ENCODE data around the gene EID3. TPM values are rescaled to one million over a fixed set of nuclear protein-coding genes. Genes with fewer than 3 reads are reported as not detected.

The EID3 gene
- total and polyA plus RNA-seq, 4 experiments from 2014 or later, result 9.4 to 15.6 (median 11.3) TPM

DNA sequence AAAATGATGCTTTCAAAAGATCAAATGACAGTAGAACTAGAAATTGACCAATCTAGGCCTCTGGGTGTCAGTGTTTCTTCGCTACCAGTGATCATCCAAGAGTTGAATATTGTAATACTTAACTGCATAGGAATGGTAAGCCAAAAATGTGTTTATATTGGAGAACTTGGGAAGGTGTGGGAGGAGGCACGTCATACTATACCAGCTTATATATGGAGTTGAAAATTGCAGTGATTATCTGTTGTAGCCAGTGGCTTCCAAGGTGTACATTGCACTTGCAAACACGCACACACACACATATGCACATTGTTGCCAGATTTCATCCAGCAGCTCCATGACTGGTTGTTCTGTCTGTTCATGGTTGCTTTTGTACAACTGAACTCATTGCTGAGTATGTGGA lies 36.1 kb downstream of the EID3 start:
- ChIA-PET POLR2A (ENCODE audit: partially characterized antibody) (interaction anchor here (0.9 kb wide), 1 partner anchor 122 kb away, joined by 3 read pairs; no protein-coding TSS in a partner anchor), CTCF (ENCODE audit: partially characterized antibody) (interaction anchor here (1.0 to 1.5 kb wide), 3 partner anchors 8 to 712 kb away, joined by 3 to 6 read pairs (median 4); no protein-coding TSS in a partner anchor)
- Mint-ChIP-seq H3K27me3 (no peaks in the 10 kb centered on the region), H3K9me3 (no peaks in the 10 kb centered on the region), H3K27ac (peak overlapping the region in 1 of 7 donors; percentile 23), H3K36me3 (peaks cover 44 to 65% of the 10 kb centered on the region in 2 donors), H3K4me3 (no peak overlapping the region), H3K4me1 (peaks cover 0 to 3% (median 0%) of the 10 kb centered on the region in 4 donors)
- no peak for DNase-seq
- peaks cover 39% of the 10 kb centered on the region for H3K36me3 ChIP-seq (ENCODE audit: insufficient read depth, low read length)
- intact Hi-C loops (cut with micrococcal nuclease), result no loop called here
- no peak overlapping the region for H3K4me3 ChIP-seq (ENCODE audit: low read length in 2 of 2)
- no peaks in the 10 kb centered on the region for H3K27me3 ChIP-seq (ENCODE audit: insufficient read depth, low read length)
- H3K27ac ChIP-seq (ENCODE audit: low read depth, low read length), result no peak overlapping the region
- H3K9me3 ChIP-seq (ENCODE audit: control insufficient read depth in 1 of 2, low read length in 2 of 2), result no peaks in the 10 kb centered on the region
- H3K4me1 ChIP-seq (ENCODE audit: insufficient read depth, low read length), result no peaks in the 10 kb centered on the region

- Histone ChIP-seq H3K27ac (ENCODE audit: low read depth, low read length) (no peak overlapping the region), H3K27me3 (ENCODE audit: insufficient read depth, low read length) (no peaks in the 10 kb centered on the region), H3K9me3 (ENCODE audit: control insufficient read depth in 1 of 2, low read length in 2 of 2) (no peaks in the 10 kb centered on the region), H3K4me3 (ENCODE audit: low read length in 2 of 2) (no peak overlapping the region), H3K36me3 (ENCODE audit: insufficient read depth, low read length) (peaks cover 38% of the 10 kb centered on the region), H3K4me1 (ENCODE audit: insufficient read depth, low read length) (no peaks in the 10 kb centered on the region)
- no peak overlapping the region for H3K27ac Mint-ChIP-seq
- ChIA-PET CTCF (ENCODE audit: partially characterized antibody) (interaction anchor here (1.2 to 1.5 kb wide), 4 partner anchors 13 to 712 kb away, joined by 3 to 6 read pairs (median 4); no protein-coding TSS in a partner anchor), POLR2A (ENCODE audit: partially characterized antibody) (no interaction called here)
- H3K36me3 Mint-ChIP-seq, result peaks cover 41 to 64% of the 10 kb centered on the region in 2 donors
- H3K27me3 Mint-ChIP-seq, result no peaks in the 10 kb centered on the region
- H3K4me1 Mint-ChIP-seq, result peaks cover 0 to 3% (median 0%) of the 10 kb centered on the region in 4 donors
- H3K9me3 Mint-ChIP-seq, result no peaks in the 10 kb centered on the region
- intact Hi-C loops (cut with micrococcal nuclease), result no loop called here
- DNase-seq, result no peak
- no peak overlapping the region for H3K4me3 Mint-ChIP-seq
Observed at GRCh38 chr12:104340177-104340576, 36.6 kb downstream of the EID3 start.

DNA sequence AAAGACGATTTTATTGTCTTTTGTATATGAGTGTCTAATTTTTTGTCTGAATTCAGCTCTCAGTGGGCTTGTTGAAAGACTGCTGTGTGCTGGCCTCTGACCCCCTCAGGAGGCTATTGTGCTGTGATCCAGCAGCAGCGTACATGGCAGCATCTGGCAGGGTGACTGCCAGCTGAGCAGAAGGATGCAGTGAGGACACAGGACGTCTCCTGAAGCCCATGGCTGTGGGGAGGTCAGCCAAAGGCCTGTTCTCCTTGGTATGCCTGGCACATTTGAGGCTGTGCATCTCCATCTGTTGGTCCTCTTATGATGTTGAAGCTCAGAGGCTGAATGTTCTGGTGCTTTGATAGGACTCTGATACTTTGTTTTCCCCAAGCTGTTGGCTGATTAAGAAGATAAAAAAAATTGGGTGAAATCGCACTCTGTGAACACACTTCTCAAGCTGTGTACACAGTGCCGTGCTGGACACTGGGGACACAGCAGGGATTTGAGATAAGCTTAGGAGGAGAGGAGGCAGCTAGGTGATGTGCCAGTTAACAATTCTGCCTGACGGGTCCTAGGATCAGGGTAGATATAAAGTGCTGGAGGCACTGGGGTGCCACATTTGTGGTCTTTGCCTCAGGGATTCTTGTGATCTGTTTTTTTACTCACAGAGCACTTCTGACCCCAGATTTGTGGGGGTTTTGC lies 37.5 kb downstream of the EID3 start:
- Mint-ChIP-seq H3K4me3 (no peak overlapping the region), H3K4me1 (peaks cover 0 to 3% (median 0%) of the 10 kb centered on the region in 4 donors), H3K27ac (peak overlapping the region in 1 of 7 donors; percentile 17), H3K36me3 (peaks cover 44 to 64% of the 10 kb centered on the region in 2 donors), H3K27me3 (no peaks in the 10 kb centered on the region), H3K9me3 (no peaks in the 10 kb centered on the region)
- DNase-seq, result no peak
- Histone ChIP-seq H3K9me3 (ENCODE audit: control insufficient read depth in 1 of 2, low read length in 2 of 2) (no peaks in the 10 kb centered on the region), H3K36me3 (ENCODE audit: insufficient read depth, low read length) (peaks cover 38% of the 10 kb centered on the region), H3K27ac (ENCODE audit: low read depth, low read length) (no peak overlapping the region), H3K4me1 (ENCODE audit: insufficient read depth, low read length) (no peaks in the 10 kb centered on the region), H3K4me3 (ENCODE audit: low read length in 2 of 2) (no peak overlapping the region), H3K27me3 (ENCODE audit: insufficient read depth, low read length) (no peaks in the 10 kb centered on the region)
- ChIA-PET POLR2A (ENCODE audit: partially characterized antibody) (interaction anchor here (1.3 kb wide), 1 partner anchor 54 kb away, joined by 3 read pairs; no protein-coding TSS in a partner anchor), CTCF (ENCODE audit: partially characterized antibody) (interaction anchor here (0.7 to 2.5 kb wide), 6 partner anchors 12 to 711 kb away, joined by 3 to 7 read pairs (median 3); no protein-coding TSS in a partner anchor)
- intact Hi-C loops (cut with micrococcal nuclease), result no loop called here

DNA sequence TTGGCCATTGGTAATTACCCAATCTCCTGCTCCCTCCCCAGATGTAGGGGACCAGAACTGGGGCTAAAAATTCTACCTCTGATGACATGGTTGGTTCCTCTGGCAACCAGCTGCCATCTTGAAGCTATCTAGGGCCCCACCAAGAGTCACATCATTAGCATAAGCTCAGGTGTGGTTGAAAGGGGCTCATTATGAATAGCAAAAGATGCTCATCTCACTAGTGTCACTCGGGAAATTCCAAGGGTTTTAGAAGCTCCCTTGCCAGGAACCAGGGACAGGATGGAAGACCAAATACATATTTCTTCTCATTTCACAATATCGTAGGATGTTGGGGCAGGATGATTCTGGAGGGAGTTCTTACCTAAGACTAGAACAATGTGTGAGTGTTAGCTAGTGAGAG lies 38.6 kb downstream of the EID3 start:
- intact Hi-C loops (cut with micrococcal nuclease), result no loop called here
- ChIA-PET POLR2A (ENCODE audit: partially characterized antibody) (interaction anchor here (0.9 to 1.3 kb wide), 2 partner anchors 14 to 55 kb away, joined by 3 to 4 read pairs; no protein-coding TSS in a partner anchor), CTCF (ENCODE audit: partially characterized antibody) (interaction anchor here (1.6 to 2.5 kb wide), 2 partner anchors 16 to 40 kb away, joined by 7 to 9 read pairs; no protein-coding TSS in a partner anchor)
- Histone ChIP-seq H3K9me3 (ENCODE audit: control insufficient read depth in 1 of 2, low read length in 2 of 2) (no peaks in the 10 kb centered on the region), H3K27ac (ENCODE audit: low read depth, low read length) (no peak overlapping the region), H3K4me3 (ENCODE audit: low read length in 2 of 2) (no peak overlapping the region), H3K36me3 (ENCODE audit: insufficient read depth, low read length) (peaks cover 38% of the 10 kb centered on the region), H3K4me1 (ENCODE audit: insufficient read depth, low read length) (no peaks in the 10 kb centered on the region), H3K27me3 (ENCODE audit: insufficient read depth, low read length) (no peaks in the 10 kb centered on the region)
- Mint-ChIP-seq H3K27ac (peak overlapping the region in 2 of 7 donors; percentile 29 to 47), H3K4me1 (peaks cover 0 to 3% (median 0%) of the 10 kb centered on the region in 4 donors), H3K4me3 (no peak overlapping the region), H3K27me3 (no peaks in the 10 kb centered on the region), H3K36me3 (peaks cover 39 to 62% of the 10 kb centered on the region in 2 donors), H3K9me3 (no peaks in the 10 kb centered on the region)
- DNase-seq, result no peak

- no peaks in the 10 kb centered on the region for H3K4me1 ChIP-seq (ENCODE audit: insufficient read depth, low read length)
- H3K4me3 Mint-ChIP-seq, result no peak overlapping the region
- peaks cover 44% of the 10 kb centered on the region for H3K36me3 ChIP-seq (ENCODE audit: insufficient read depth, low read length)
- ChIA-PET POLR2A (ENCODE audit: partially characterized antibody) (interaction anchor here (0.9 kb wide), 1 partner anchor 14 kb away, joined by 4 read pairs; no protein-coding TSS in a partner anchor), CTCF (ENCODE audit: partially characterized antibody) (interaction anchor here (1.6 to 2.5 kb wide), 3 partner anchors 16 to 137 kb away, joined by 5 to 9 read pairs (median 7); no protein-coding TSS in a partner anchor)
- H3K27ac Mint-ChIP-seq, result peak overlapping the region in 4 of 7 donors; percentile 19 to 79 (median 71)
- H3K9me3 ChIP-seq (ENCODE audit: control insufficient read depth in 1 of 2, low read length in 2 of 2), result no peaks in the 10 kb centered on the region
- H3K4me3 ChIP-seq (ENCODE audit: low read length in 2 of 2), result no peak overlapping the region
- H3K27me3 Mint-ChIP-seq, result no peaks in the 10 kb centered on the region
- H3K27ac ChIP-seq (ENCODE audit: low read depth, low read length), result no peak overlapping the region
- peaks cover 0 to 3% (median 0%) of the 10 kb centered on the region in 4 donors for H3K4me1 Mint-ChIP-seq
- DNase-seq, result no peak
- H3K27me3 ChIP-seq (ENCODE audit: insufficient read depth, low read length), result no peaks in the 10 kb centered on the region
- peaks cover 43 to 65% of the 10 kb centered on the region in 2 donors for H3K36me3 Mint-ChIP-seq
- intact Hi-C loops (cut with micrococcal nuclease), result no loop called here
- H3K9me3 Mint-ChIP-seq, result no peaks in the 10 kb centered on the region
Observed at GRCh38 chr12:104342635-104343249, 39.2 kb downstream of the EID3 start.

DNA sequence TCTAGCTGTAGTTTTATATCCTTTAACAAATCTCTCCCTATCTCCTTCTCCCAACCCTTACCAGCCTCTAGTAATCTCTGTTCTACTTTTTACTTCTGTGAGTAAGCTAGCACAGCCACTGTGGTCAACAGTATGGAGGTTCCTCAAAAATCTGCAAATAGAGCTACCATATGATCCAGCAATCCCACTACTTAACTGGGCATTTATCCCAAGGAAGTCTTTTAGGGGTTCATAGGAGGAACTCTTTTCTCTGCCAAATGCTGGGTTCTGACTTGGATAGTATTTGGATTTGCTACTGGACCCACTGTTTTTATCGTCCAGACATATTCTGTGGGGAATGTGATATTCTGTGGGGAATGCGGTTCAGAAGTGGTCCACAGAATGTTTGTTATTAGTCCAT lies 41.1 kb downstream of the EID3 start:
- no peaks in the 10 kb centered on the region for H3K27me3 ChIP-seq (ENCODE audit: insufficient read depth, low read length)
- peaks cover 0 to 3% (median 0%) of the 10 kb centered on the region in 4 donors for H3K4me1 Mint-ChIP-seq
- H3K9me3 ChIP-seq (ENCODE audit: control insufficient read depth in 1 of 2, low read length in 2 of 2), result no peaks in the 10 kb centered on the region
- no peaks in the 10 kb centered on the region for H3K4me1 ChIP-seq (ENCODE audit: insufficient read depth, low read length)
- H3K4me3 Mint-ChIP-seq, result no peak overlapping the region
- peak overlapping the region in 1 of 7 donors; percentile 52 for H3K27ac Mint-ChIP-seq
- ChIA-PET CTCF (ENCODE audit: partially characterized antibody) (interaction anchor here (1.2 to 1.7 kb wide), 2 partner anchors 14 to 139 kb away, joined by 4 to 5 read pairs; no protein-coding TSS in a partner anchor), POLR2A (ENCODE audit: partially characterized antibody) (no interaction called here)
- no peak overlapping the region for H3K4me3 ChIP-seq (ENCODE audit: low read length in 2 of 2)
- no peaks in the 10 kb centered on the region for H3K9me3 Mint-ChIP-seq
- peaks cover 47 to 71% of the 10 kb centered on the region in 2 donors for H3K36me3 Mint-ChIP-seq
- H3K36me3 ChIP-seq (ENCODE audit: insufficient read depth, low read length), result peaks cover 49% of the 10 kb centered on the region
- no peaks in the 10 kb centered on the region for H3K27me3 Mint-ChIP-seq
- DNase-seq, result no peak
- H3K27ac ChIP-seq (ENCODE audit: low read depth, low read length), result no peak overlapping the region
- intact Hi-C loops (cut with micrococcal nuclease), result no loop called here
